ENCODE measurements around the gene RMND5A.
"Not testable (repeated sequence)": the region's sequence is repeated elsewhere in the genome, so short reads cannot be mapped to it uniquely, and the experiment has no call there.

RMND5A gene

DNA sequence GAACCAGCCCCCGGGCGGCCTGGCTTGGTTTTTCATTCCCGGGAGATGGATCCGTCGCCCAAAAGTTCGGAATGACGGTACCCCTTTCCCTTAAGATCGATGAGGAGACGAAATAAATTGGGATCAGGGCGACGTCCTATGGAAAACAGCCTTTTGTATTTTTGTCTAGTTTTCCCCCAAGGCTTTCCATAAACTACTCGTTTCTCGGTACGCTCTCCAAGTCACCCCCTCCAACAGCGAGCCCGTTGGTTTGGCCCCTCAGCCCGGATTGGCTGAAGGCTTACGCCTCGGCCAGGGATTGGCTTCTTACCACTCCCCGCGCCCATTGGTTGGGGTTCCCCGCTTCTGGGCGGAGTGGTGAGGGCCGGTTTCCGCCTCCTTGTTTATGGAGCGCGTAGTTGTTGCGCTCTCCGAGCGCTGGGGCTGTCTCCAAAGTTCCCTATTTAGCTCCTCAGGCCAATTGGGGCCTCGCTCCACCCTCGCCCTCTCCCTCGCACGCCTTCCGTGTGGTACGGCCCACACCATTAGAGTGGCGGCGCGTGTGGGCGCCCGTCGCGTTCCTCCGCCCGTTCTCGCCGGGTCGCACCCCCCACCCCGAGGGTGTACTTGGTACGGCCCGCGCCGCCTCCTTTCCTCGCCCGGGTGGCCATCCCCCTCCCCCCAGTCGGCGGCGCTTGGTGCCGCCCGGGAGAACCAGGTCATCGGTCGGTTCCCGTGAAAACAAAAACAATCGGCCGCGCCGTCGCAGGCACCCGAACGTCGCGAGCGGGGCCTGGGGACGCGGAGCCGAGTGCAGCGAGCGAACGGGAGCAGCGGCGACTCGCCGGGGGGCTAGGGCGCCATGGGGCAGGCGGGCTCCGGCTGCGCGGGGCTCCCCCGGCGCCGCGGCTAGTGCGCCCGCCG, at the start of gene RMND5A:
Gene RMND5A (plus strand): TSS at position 655 of the 903 bp plus-strand sequence. CDS start 377 bp downstream, outside the sequence.
- DNase-seq: peak in 50 of 51 donors; percentile 53 to 97 (median 91)

DNA sequence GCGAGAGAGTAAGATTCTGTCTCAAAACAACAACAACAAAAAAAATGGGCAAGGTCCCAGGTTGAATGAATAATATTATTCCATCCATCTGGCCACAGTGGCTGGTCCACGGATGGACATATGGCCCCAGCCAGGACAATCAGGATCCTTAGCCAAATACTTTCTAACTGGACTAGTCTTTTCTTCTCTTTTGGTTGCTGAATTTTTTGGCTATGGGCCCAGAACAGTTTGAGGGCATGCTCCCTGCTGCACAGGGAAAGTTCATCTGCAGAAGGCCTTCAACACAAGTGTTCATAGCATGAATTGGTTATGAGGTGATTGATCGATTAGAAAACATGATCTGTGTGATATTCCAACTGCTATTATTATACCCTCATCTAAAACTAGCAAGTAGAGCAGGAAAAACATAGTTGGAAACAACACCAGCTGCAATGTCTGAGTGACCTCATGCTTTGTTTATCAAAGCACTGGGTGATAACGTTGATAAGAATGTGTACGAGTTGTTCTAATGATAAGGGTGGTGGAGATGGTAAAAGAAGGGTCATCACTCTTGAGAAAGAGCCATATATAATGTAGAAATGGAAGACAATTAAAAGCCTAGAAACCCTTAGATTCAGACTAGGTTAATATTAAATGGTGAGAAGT, 48.6 kb upstream of the RMND5A start:
- DNase-seq: no peak

GRCh38 chr2:86672027-86672545, 48.0 kb upstream of the RMND5A start:
- no peak for DNase-seq

- no peak for DNase-seq
Observed at GRCh38 chr2:86673011-86673410, 47.1 kb upstream of the RMND5A start.

- DNase-seq: no peak
Observed at GRCh38 chr2:86673986-86674670, 46.0 kb upstream of the RMND5A start.

DNA sequence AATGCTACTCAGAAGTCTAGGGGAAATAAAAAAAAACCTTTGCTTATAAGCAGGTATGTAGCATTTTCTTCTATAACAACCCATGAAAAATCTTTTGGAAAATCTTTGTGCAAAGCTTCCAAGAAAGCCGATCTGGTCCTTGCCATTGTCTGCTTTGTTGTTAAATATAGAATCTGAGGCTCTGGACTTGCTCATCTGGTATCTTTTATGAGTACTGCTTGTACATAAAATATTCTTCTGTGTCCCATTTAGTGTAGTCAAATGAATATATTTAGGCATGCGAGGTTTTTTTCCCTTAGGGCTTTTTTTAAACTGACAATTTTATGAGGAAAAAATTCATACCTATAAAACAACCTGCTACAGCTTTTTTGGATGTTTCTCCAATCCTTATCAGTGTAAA, 45.0 kb upstream of the RMND5A start:
- DNase-seq: no peak

DNA sequence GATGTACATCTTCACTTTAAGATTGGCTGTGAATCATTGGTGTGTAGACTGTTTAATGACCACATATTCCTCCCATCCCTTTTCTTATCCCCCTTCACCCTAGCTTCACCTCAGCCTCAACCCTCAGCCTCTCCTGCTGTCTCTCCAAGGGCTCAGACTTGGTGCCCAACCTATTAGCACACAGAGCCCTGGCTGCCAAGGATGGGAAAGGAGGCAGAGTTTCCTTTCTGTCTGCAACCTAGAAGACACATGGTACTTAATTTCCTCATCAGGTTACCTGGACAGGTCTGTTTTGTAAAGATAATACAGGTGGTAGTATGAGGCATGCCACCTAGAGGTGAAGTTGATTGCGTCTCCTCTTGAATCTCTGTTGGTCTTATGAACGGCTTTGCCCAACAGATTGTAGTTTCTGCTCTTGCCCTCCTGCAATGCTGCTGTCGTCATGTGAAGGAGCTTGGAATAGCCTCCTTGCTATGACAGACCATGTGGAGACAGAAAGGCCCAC, 44.5 kb upstream of the RMND5A start:
- no peak for DNase-seq

DNA sequence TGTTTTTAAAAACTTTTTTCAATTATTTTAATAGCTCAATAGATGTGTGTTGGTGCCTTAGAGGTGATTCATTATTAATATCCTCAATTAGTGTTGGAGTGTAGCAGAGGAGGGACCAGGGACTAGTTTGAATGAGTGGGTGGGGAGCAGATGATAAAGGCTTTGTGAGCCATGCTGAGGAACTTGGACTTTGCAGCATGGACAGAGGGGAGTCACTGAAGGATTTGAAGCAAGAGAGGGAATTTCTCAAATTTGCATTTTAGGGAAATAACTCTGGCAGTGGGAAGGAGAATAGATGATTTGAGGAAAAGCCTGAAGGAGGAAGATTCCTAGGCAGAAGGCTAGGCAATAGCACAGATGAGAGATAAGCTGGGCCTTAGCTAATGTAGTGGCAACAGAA, 42.3 kb upstream of the RMND5A start:
- DNase-seq: no peak

DNA sequence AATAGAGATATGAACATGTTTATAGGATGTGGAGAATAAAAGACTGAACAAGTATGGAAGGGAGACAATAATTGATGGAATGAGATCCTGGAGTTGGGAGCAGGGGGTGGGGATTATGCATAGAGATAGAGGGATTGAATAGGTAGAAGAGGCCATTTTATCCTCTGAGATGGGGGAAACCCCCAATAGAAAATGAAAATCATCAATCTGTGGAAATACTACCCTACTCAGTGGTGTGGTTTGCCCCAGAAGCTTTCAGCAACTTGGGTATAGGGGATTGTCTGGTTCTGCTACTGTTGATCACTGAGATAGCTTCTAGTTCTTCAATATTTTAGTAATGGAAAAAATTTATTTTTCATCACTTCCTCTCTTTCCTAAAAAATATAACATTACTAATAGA, 41.1 kb upstream of the RMND5A start:
- no peak for DNase-seq

DNA sequence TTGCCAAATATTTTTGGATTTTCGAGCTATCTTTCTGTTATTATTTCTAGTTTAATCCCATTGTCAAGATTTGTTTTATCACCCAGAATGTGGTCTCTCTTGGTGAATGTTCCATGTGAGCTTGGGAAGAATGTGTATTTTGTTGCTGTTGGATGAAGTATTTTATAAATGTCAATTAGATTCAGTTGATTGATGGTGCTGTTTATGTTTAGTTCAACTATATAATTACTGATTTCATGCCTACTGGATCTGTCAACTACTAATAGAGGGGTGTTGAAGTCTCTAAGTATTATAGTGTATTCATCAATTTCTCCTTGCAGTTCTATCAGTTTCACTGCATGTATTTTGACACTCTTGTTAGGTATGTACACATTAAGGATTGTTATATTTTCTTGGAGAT, 34.7 kb upstream of the RMND5A start:
- DNase-seq: no peak

DNA sequence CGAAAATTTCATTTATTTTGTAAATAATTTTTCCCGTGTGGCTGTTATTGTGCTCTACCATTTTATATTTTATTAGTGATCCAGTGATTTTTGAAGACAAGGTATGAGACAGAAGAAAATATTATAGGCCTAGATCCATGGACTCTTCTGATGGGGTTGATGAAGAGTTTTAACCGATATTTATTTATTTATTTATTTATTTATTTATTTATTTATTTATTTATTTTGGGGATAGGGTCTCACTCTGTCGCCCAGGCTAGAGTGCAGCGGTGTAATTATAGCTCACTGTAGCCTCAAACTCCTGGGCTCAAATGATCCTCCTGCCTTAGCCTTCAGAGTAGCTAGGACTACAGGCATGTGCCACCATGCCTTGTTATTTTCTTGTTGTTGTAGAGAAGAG, 33.6 kb upstream of the RMND5A start:
- DNase-seq: no peak

DNA sequence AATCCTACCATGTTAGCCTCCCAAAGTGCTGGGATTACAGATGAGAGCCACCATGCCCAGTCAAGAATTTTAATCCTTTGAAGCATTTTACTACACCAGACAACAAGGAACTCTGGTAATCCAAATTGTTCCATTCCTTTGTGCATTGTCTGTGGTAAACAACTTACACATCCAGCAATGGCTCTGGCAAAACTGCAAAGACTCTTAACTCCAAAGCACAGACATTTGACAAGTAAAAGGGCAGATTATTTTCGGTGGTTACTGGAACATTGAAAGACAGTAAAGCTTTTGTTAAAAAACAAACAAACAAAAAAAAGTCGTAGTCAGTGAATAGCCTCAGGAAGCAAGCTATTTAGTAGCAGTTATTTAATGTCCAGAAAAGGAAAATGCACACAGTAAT, 33.2 kb upstream of the RMND5A start:
- peak in 4 of 51 donors; percentile 6 to 77 (median 26) for DNase-seq

- no peak for DNase-seq
Observed at GRCh38 chr2:86695053-86695691, 24.9 kb upstream of the RMND5A start.

DNA sequence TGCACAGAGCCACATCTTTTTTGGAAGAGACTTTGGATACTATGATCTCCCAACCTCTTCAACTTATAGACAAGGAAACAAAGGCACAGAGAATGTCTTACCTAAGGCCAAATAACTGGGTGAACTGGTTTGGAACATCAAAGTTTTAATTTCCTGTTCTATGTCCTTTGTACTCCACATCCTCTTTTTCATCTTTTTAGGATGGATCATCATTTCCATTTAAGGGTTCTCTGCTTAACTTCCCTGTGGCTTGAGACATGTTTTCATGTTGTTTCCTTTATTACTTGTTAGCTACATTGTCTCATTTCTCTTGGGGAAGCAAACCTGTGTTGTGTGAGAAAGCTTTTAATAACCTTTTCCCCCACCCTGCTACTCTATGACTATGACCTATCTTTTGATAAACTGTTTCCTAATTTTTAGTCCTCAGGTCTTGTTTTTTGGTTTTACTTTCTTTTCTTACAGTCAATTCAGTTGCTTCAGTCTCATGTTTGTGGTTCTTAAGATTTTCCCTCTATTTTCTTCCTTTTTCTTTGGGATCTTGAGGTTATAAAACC, 22.5 kb upstream of the RMND5A start:
- DNase-seq: no peak

DNA sequence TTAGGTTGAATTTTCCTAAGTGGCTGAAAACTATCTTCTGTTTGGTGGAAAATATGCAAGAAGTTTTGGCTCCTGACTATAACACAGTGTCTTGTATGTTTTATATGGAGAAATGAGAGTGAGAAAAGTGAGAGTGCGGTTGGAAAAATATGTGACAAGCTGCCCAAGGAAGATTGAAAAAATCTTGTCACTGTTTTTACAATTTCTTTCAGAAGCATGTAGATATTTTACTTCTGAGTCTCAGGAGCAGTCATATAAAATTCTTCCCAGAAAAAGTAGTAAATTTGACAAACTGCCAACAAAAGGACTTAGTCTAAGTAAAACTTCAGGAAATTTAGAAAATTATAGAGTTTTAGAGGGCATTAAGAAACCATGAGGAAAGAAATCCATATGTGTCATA, 19.4 kb upstream of the RMND5A start:
- DNase-seq: no peak

DNA sequence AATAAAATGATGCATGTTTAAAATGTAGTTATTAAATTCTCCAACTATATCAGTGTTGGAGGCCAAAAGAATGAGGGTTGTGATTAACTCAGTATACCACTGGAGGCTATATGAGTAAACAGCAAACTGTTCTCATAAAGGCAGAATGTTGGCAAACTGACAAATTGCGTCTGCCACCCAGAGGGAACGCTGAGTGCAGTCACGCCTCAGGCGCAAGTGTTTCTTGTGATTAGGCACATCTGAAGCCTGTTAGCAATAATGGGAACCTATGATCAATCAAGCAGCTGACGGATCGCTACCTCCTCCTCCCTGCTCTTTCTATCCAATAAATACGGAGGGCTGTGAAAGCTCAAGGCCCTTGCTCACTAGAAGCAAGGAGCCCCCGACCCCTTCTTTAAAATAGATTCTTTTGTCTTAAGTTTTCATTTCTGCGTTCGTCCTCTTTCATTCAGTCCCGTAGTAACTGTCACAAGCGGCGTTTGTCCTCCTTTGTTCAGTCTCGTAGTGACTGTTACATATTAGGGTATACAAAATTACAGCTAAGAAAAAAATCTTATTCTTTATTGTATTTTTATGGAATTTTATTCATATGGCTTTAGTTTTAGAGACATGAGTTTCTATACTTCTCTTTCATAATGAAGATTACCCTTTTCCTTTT, 16.3 kb upstream of the RMND5A start:
- peak in 15 of 51 donors; percentile 2 to 45 (median 17) for DNase-seq

GRCh38 chr2:86704459-86704971, 15.6 kb upstream of the RMND5A start:
- DNase-seq: peak in 2 of 51 donors; percentile 2 to 35

GRCh38 chr2:86706220-86706619, 13.9 kb upstream of the RMND5A start:
- DNase-seq: no peak

DNA sequence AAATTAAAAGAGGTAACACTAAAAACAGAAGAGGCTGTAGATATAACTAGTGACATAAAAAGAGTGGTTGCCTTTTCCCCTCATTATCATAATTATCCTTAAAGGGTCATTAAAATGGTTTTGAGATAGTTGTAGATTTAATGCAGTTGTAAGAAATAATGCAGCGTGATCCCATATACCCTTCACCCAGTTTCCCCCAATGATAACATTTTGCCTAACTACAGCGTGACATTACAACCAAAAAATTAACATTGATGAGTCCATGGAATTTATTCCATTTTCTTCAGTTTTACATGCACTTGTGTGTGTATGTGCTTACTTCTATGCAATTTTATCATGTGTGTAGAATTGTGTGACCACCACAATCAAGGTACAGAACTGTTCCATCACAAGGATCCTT, 13.2 kb upstream of the RMND5A start:
- DNase-seq: no peak

- DNase-seq: not testable (repeated sequence)
Observed at GRCh38 chr2:86708126-86708525, 12.0 kb upstream of the RMND5A start.

All from hypothalamus (tissue), 51 donors.